Astrocyte (in vitro differentiated cells and primary cell): ENCODE data around the gene BMP10. TPM values are rescaled to one million over a fixed set of nuclear protein-coding genes. Genes with fewer than 3 reads are reported as not detected.

Source experiments
- DNase-seq: peaks from one replicate; pipeline ENCODE4 v3.0.0-alpha.2; 2010; ENCODE audit warnings: low read depth
- FAIRE-seq: peaks from 2 replicates; lab custom pipeline; 2011; peaks lifted over from hg19 to GRCh38; lab: Jason Lieb, UNC
- H2AFZ ChIP-seq: 2 replicates; pipeline ENCODE4 v1.6.0; 2012; ENCODE audit warnings: low read depth, low read length, inconsistent platforms
- H3K27ac ChIP-seq: 2 replicates; pipeline ENCODE4 v1.5.1; 2011; ENCODE audit warnings: low read depth, low read length, inconsistent platforms
- H3K27me3 ChIP-seq: 2 replicates; pipeline ENCODE4 v1.6.0; 2011; ENCODE audit warnings: low read length, inconsistent platforms; ENCODE audit not compliant: insufficient read depth
- H3K36me3 ChIP-seq: 2 replicates; pipeline ENCODE4 v1.5.1; 2011; ENCODE audit warnings: low read length, inconsistent platforms; ENCODE audit not compliant: insufficient read depth
- H3K4me1 ChIP-seq: 2 replicates; pipeline ENCODE4 v1.5.1; 2011; ENCODE audit warnings: low read length, inconsistent platforms; ENCODE audit not compliant: insufficient read depth
- H3K4me2 ChIP-seq: 2 replicates; pipeline ENCODE4 v1.6.0; 2012; ENCODE audit warnings: low read length, inconsistent platforms
- H3K4me3 ChIP-seq: 2 replicates; pipeline ENCODE4 v1.5.1; 2011; ENCODE audit warnings: low read depth, mild to moderate bottlenecking, low read length, inconsistent platforms; ENCODE audit not compliant: insufficient read depth
- H3K79me2 ChIP-seq: 2 replicates; pipeline ENCODE4 v1.6.0; 2012; ENCODE audit warnings: mild to moderate bottlenecking, low read length, inconsistent platforms; ENCODE audit not compliant: insufficient read depth
- H3K9ac ChIP-seq: 2 replicates; pipeline ENCODE4 v1.6.0; 2012; ENCODE audit warnings: mild to moderate bottlenecking, low read length, inconsistent platforms
- H3K9me3 ChIP-seq: 2 replicates; pipeline ENCODE4 v1.5.1; 2012; ENCODE audit warnings: low read depth, mild to moderate bottlenecking, low read length, inconsistent platforms; ENCODE audit not compliant: insufficient read depth
- H4K20me1 ChIP-seq: 2 replicates; pipeline ENCODE4 v1.6.0; 2012; ENCODE audit warnings: low read length, inconsistent platforms; ENCODE audit not compliant: insufficient read depth
- H3K27ac Mint-ChIP-seq: one replicate; pipeline ENCODE4 v1.8.0; 2021; ENCODE audit warnings: mild to moderate bottlenecking, mixed read lengths; ENCODE audit not compliant: unreplicated experiment
- H3K27me3 Mint-ChIP-seq: one replicate; pipeline ENCODE4 v1.8.0; 2021; ENCODE audit warnings: low read depth, mixed read lengths; ENCODE audit not compliant: unreplicated experiment
- H3K36me3 Mint-ChIP-seq: one replicate; pipeline ENCODE4 v1.8.0; 2021; ENCODE audit warnings: low read depth, mixed read lengths; ENCODE audit not compliant: unreplicated experiment
- H3K4me1 Mint-ChIP-seq: one replicate; pipeline ENCODE4 v1.8.0; 2021; ENCODE audit warnings: low read depth, mixed read lengths; ENCODE audit not compliant: unreplicated experiment
- H3K4me3 Mint-ChIP-seq: one replicate; pipeline ENCODE4 v1.8.0; 2021; ENCODE audit warnings: mild to moderate bottlenecking, moderate library complexity, mixed read lengths; ENCODE audit not compliant: unreplicated experiment
- H3K9me3 Mint-ChIP-seq: one replicate; pipeline ENCODE4 v1.8.0; 2021; ENCODE audit warnings: mild to moderate bottlenecking, mixed read lengths; ENCODE audit not compliant: unreplicated experiment
- EZH2 ChIP-seq: IDR thresholded peaks from 2 replicates; pipeline ENCODE4 v1.6.1; 2012; ENCODE audit warnings: mild to moderate bottlenecking, low read length, inconsistent platforms; ENCODE audit not compliant: insufficient read depth
- total RNA-seq: library from RNA; stranded (reverse); gene quantifications from 2 replicates; pipeline ENCODE4 v1.2.1, GENCODE V29; 2021
- TF ChIP-seq, protein P1 (sequence below): IDR thresholded peaks from 2 replicates; pipeline ENCODE4 v1.5.1; 2011; ENCODE audit warnings: low read depth, mild to moderate bottlenecking, inconsistent platforms, low read length, moderate library complexity; ENCODE audit not compliant: insufficient read depth

BMP10 gene
- total RNA-seq, 1 donor from 2014 or later: not detected

GRCh38 chr2:68889021-68889420, 17.8 kb upstream of the BMP10 start:
- no peaks in the 10 kb centered on the region for H3K79me2 ChIP-seq
- no peak overlapping the region for H2AFZ ChIP-seq
- peaks cover 10% of the 10 kb centered on the region for H3K27me3 Mint-ChIP-seq
- no peaks in the 10 kb centered on the region for H3K36me3 Mint-ChIP-seq
- no peaks in the 10 kb centered on the region for H3K9me3 Mint-ChIP-seq
- H3K4me2 ChIP-seq: no peak overlapping the region
- no peak overlapping the region for H3K27ac Mint-ChIP-seq
- H3K36me3 ChIP-seq: no peaks in the 10 kb centered on the region
- no peaks in the 10 kb centered on the region for H3K4me1 ChIP-seq
- H3K9ac ChIP-seq: no peak overlapping the region
- no peak overlapping the region for H3K27ac ChIP-seq
- H3K4me3 Mint-ChIP-seq: no peak overlapping the region
- no peaks in the 10 kb centered on the region for H4K20me1 ChIP-seq
- TF ChIP-seq, protein P1, sequence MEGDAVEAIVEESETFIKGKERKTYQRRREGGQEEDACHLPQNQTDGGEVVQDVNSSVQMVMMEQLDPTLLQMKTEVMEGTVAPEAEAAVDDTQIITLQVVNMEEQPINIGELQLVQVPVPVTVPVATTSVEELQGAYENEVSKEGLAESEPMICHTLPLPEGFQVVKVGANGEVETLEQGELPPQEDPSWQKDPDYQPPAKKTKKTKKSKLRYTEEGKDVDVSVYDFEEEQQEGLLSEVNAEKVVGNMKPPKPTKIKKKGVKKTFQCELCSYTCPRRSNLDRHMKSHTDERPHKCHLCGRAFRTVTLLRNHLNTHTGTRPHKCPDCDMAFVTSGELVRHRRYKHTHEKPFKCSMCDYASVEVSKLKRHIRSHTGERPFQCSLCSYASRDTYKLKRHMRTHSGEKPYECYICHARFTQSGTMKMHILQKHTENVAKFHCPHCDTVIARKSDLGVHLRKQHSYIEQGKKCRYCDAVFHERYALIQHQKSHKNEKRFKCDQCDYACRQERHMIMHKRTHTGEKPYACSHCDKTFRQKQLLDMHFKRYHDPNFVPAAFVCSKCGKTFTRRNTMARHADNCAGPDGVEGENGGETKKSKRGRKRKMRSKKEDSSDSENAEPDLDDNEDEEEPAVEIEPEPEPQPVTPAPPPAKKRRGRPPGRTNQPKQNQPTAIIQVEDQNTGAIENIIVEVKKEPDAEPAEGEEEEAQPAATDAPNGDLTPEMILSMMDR: no peak
- no peak for TF ChIP-seq EZH2
- no peaks in the 10 kb centered on the region for H3K9me3 ChIP-seq
- FAIRE-seq (no peak), DNase-seq (no peak)
- no peaks in the 10 kb centered on the region for H3K27me3 ChIP-seq
- no peak overlapping the region for H3K4me3 ChIP-seq
- peaks cover 4% of the 10 kb centered on the region for H3K4me1 Mint-ChIP-seq

DNA sequence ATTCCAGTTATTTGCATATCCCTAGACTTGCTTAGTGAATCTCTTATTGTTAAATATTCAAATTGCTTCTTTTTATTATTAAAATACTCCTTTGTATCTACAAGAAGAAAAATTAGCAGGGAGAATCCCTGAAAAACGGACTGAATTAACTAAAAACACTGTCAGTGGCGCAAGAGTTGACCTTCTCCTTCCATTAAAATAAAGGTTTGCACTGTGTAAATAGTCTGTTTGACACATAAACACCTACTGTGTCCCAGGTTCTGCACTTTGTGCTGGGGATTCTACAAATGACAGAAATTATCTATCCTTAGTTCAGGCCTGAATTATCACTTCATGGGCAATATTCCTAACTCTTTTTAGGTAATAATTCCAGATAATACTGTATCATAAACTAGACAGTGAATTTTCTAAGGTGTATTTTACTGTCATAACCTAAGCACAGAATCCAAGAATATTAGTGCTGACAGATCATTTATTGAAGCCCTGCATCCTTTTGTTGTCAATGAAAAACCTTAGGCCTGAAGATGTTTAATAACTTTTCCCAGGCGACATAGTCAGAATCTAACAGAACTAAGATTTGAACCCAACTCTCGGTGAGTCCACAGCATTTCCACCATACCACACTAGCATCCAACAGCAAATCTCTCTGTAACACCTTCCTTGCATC, 17.0 kb upstream of the BMP10 start:
- Histone ChIP-seq H3K27me3 (no peaks in the 10 kb centered on the region), H3K27ac (no peak overlapping the region), H3K9me3 (no peaks in the 10 kb centered on the region), H3K4me1 (no peaks in the 10 kb centered on the region), H3K4me2 (no peak overlapping the region), H3K4me3 (no peak overlapping the region), H3K79me2 (no peaks in the 10 kb centered on the region), H2AFZ (no peak overlapping the region), H3K9ac (no peak overlapping the region), H3K36me3 (no peaks in the 10 kb centered on the region), H4K20me1 (no peaks in the 10 kb centered on the region)
- H3K4me3 Mint-ChIP-seq: no peak overlapping the region
- H3K27ac Mint-ChIP-seq: no peak overlapping the region
- no peaks in the 10 kb centered on the region for H3K9me3 Mint-ChIP-seq
- peaks cover 4% of the 10 kb centered on the region for H3K4me1 Mint-ChIP-seq
- FAIRE-seq (no peak), DNase-seq (no peak)
- H3K36me3 Mint-ChIP-seq: no peaks in the 10 kb centered on the region
- peaks cover 10% of the 10 kb centered on the region for H3K27me3 Mint-ChIP-seq
- TF ChIP-seq, protein P1: no peak
- no peak for TF ChIP-seq EZH2

GRCh38 chr2:68885811-68886075, 14.5 kb upstream of the BMP10 start:
- no peak for FAIRE-seq
- H3K9ac ChIP-seq: no peak overlapping the region

More at GRCh38 chr2:68885811-68886075, 14.5 kb upstream of the BMP10 start:
- no peak for DNase-seq
- H2AFZ ChIP-seq: no peak overlapping the region
- H3K9me3 Mint-ChIP-seq: no peaks in the 10 kb centered on the region
- H3K9me3 ChIP-seq: no peaks in the 10 kb centered on the region
- H3K27ac Mint-ChIP-seq: no peak overlapping the region
- H3K4me1 Mint-ChIP-seq: peaks cover 4% of the 10 kb centered on the region
- H3K79me2 ChIP-seq: no peaks in the 10 kb centered on the region
- H3K4me2 ChIP-seq: no peak overlapping the region
- H3K4me3 ChIP-seq: no peak overlapping the region
- TF ChIP-seq, protein P1: no peak
- TF ChIP-seq EZH2: no peak
- no peaks in the 10 kb centered on the region for H3K27me3 ChIP-seq
- no peaks in the 10 kb centered on the region for H4K20me1 ChIP-seq
- H3K36me3 Mint-ChIP-seq: no peaks in the 10 kb centered on the region
- H3K27me3 Mint-ChIP-seq: peaks cover 10% of the 10 kb centered on the region
- no peak overlapping the region for H3K4me3 Mint-ChIP-seq
- no peaks in the 10 kb centered on the region for H3K4me1 ChIP-seq
- H3K27ac ChIP-seq: no peak overlapping the region
- H3K36me3 ChIP-seq: no peaks in the 10 kb centered on the region
